ENCODE measurements around the gene ATP5PB.

ATP5PB gene

DNA sequence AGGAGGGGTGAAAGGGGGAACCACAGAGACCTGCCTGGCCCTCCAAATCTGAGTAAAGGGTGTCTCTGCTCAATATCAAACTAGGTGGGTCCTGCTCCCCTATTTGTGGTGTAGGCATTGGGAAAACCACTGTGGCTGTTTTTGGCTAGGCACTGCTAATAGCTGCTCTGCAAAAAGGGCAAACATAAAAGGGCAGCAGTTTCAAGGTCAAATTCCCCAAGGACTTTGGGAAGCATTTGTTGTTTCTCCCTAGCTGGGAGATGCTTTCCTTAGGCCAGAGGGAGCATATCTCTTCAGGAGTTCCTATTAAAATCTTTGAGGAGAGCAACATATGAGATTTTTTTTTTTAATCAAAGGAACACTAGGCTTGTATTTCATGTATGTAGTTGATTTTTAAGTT, 26.9 kb downstream of the ATP5PB start:
- no peaks in the 10 kb centered on the region for H3K27me3 ChIP-seq
- H3K9me3 ChIP-seq = no peaks in the 10 kb centered on the region
- peak overlapping the region; percentile 97 for H3K27ac ChIP-seq
- peaks cover 5% of the 10 kb centered on the region for H3K36me3 ChIP-seq
- peaks cover 77 to 88% of the 10 kb centered on the region in 2 experiments for H3K4me1 ChIP-seq (ENCODE audit: control insufficient read depth in 1 of 2, insufficient read depth in 1 of 2, low read depth in 1 of 2, low read length in 1 of 2)
- peak overlapping the region; percentile 9 to 78 for H3K4me3 ChIP-seq (ENCODE audit: low read depth in 1 of 2, low read length in 1 of 2)
- TF ChIP-seq, protein P1, sequence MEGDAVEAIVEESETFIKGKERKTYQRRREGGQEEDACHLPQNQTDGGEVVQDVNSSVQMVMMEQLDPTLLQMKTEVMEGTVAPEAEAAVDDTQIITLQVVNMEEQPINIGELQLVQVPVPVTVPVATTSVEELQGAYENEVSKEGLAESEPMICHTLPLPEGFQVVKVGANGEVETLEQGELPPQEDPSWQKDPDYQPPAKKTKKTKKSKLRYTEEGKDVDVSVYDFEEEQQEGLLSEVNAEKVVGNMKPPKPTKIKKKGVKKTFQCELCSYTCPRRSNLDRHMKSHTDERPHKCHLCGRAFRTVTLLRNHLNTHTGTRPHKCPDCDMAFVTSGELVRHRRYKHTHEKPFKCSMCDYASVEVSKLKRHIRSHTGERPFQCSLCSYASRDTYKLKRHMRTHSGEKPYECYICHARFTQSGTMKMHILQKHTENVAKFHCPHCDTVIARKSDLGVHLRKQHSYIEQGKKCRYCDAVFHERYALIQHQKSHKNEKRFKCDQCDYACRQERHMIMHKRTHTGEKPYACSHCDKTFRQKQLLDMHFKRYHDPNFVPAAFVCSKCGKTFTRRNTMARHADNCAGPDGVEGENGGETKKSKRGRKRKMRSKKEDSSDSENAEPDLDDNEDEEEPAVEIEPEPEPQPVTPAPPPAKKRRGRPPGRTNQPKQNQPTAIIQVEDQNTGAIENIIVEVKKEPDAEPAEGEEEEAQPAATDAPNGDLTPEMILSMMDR (IDR thresholded peaks at IDR 0.05) = no peak

DNA sequence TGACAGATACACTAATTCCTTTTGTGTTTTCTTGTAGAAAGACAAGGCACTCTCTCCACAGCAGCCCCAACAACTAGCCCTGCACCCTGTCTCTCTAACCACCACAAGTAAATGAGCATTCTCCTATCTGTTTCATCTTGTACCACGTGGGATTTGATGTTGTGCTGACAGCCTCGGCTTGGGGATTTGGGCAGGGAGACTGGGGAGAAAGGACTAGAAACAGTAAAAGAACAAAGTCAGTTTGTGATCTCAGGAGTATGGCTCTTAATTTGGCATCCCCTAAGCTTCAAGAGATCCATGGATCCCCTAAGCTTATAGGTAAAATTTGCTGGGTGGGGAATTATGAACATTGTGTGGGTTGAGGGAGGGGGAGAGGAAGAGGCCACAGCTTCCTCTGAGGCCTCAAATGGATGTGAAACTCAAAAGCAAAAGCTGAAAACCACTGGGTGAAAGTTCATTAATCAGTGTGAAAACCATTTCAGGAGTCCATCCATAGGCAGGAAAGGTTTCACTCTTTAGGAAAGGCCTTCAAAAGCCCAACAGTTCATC, 27.6 kb downstream of the ATP5PB start:
- peak overlapping the region; percentile 28 to 78 for H3K4me3 ChIP-seq (ENCODE audit: low read depth in 1 of 2, low read length in 1 of 2)
- H3K27ac ChIP-seq = peak overlapping the region; percentile 97
- H3K36me3 ChIP-seq = peaks cover 5% of the 10 kb centered on the region
- TF ChIP-seq, protein P1 (IDR thresholded peaks at IDR 0.05) = no peak
- no peaks in the 10 kb centered on the region for H3K9me3 ChIP-seq
- no peaks in the 10 kb centered on the region for H3K27me3 ChIP-seq
- H3K4me1 ChIP-seq (ENCODE audit: control insufficient read depth in 1 of 2, insufficient read depth in 1 of 2, low read depth in 1 of 2, low read length in 1 of 2) = peaks cover 77 to 88% of the 10 kb centered on the region in 2 experiments

DNA sequence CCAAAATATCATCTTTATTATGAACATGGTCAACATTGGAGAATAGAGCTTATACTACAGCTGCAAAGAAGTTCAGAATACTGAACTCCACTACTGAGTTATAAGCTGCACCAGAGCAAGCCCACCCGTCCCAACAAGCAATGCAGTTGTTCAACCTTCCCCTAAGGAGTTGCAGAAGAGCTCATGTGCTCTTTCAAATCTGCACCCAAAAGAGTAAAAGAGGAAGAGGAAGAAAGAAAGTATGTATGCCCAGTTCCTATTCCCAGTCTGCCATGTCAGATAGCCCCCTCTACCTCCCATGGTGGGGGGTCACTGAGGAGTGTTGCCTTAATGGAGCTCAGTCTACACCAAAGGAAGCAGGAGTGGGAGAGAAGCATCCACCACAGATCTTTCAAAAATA, 31.4 kb downstream of the ATP5PB start:
- Histone ChIP-seq H3K4me3 (ENCODE audit: low read depth in 1 of 2, low read length in 1 of 2) (no peak overlapping the region), H3K4me1 (ENCODE audit: control insufficient read depth in 1 of 2, insufficient read depth in 1 of 2, low read depth in 1 of 2, low read length in 1 of 2) (peaks cover 48 to 65% of the 10 kb centered on the region in 2 experiments), H3K27ac (peak overlapping the region; percentile 77), H3K27me3 (no peaks in the 10 kb centered on the region), H3K9me3 (no peaks in the 10 kb centered on the region), H3K36me3 (peaks cover 5% of the 10 kb centered on the region)
- TF ChIP-seq, protein P1 (IDR thresholded peaks at IDR 0.05) = no peak

DNA sequence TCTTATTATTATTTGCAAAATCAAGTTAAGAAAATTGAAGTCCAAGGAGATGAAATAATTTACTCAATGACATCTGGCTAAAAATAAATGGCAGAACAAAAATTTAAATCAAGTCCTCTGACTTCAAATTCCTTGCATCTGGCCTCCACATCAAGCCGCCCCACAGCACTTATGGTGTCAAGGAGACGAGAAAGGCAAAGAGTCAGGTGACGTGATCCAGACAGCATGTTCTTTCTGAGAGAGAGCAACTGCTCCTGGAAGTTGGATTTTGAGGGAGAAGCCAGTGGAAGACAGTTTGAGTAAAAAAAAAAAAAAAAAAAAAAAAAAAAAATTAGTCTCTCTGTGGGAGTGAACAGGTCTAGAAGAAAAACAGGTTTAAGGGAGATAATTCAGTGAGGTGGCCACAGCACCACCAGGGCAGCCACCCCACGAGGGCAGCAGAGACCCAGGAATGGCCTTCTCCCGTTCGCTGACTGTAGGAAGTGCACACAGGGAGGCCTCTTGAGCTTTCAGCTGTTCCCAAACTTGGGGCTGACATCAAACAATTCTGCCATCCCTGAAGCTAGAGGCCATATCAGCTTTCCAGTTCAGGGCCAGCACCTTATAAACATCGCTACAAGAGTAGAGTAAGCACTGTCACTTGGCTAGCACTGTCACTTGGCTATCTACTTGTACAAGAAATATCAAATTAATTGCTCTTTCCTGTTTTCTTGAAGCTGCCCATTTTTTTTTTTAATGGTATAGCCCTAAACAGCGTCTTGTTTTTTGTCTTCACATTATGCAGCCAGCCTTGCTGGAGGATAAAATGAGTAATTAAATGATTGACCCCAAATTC, 32.3 kb downstream of the ATP5PB start:
- no peaks in the 10 kb centered on the region for H3K9me3 ChIP-seq
- TF ChIP-seq, protein P1 (IDR thresholded peaks at IDR 0.05) = peak; percentile 80

DNA sequence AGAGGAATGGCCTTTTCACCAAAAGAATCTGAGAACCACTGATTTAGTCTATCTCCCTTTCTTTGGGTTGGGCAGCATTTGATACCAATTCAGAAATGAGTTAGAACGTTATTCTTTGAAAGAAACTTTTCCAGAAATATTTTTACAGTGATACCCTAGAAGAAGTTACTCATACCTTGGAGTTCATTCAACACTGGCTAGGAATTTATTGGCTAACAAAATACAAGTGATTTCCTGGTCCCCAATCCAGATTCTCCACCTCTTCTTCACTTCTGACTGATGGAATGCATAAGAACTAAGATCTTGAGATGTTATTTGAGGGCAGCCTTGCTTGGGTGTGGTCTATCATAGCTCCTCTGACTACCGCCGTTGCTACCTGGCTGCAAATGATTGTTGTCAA, 33.9 kb downstream of the ATP5PB start:
- Histone ChIP-seq H3K9me3 (no peaks in the 10 kb centered on the region), H3K4me3 (ENCODE audit: low read depth in 1 of 2, low read length in 1 of 2) (no peak overlapping the region), H3K4me1 (ENCODE audit: control insufficient read depth in 1 of 2, insufficient read depth in 1 of 2, low read depth in 1 of 2, low read length in 1 of 2) (peaks cover 44 to 48% of the 10 kb centered on the region in 2 experiments), H3K27me3 (no peaks in the 10 kb centered on the region), H3K36me3 (peaks cover 3% of the 10 kb centered on the region), H3K27ac (peak overlapping the region; percentile 61)
- TF ChIP-seq, protein P1 (IDR thresholded peaks at IDR 0.05) = no peak

More for the DNA sequence above, 32.3 kb downstream of the ATP5PB start:
- Histone ChIP-seq H3K36me3 (peaks cover 5% of the 10 kb centered on the region), H3K27me3 (no peaks in the 10 kb centered on the region), H3K4me1 (ENCODE audit: control insufficient read depth in 1 of 2, insufficient read depth in 1 of 2, low read depth in 1 of 2, low read length in 1 of 2) (peaks cover 39 to 56% of the 10 kb centered on the region in 2 experiments), H3K27ac (peak overlapping the region; percentile 77), H3K4me3 (ENCODE audit: low read depth in 1 of 2, low read length in 1 of 2) (no peak overlapping the region)
